ENCODE measurements around the gene LDLR. TPM values are rescaled to one million over a fixed set of nuclear protein-coding genes. Genes with fewer than 3 reads are reported as not detected.
A peak's percentile ranks its signal among the peaks of the same experiment; 100 is the strongest.

LDLR gene
- total and polyA plus RNA-seq, 2 donors (not counting 3 experiments of a cell fraction or from before 2014, with no cell fraction given) = 142 to 174 TPM

GRCh38 chr19:11063434-11063833, 25.8 kb upstream of the LDLR start:
- Histone ChIP-seq H3K27me3 (ENCODE audit: control insufficient read depth in 2 of 2, insufficient read depth in 2 of 2, low read length in 2 of 2) (no peaks in the 10 kb centered on the region), H4K20me1 (replicated peaks; ENCODE audit: control insufficient read depth, extremely low read depth, insufficient read depth, low read length) (no peaks in the 10 kb centered on the region), H3K9me1 (replicated peaks; ENCODE audit: control insufficient read depth, extremely low read depth, insufficient read depth, low read length) (no peaks in the 10 kb centered on the region), H3K36me3 (ENCODE audit: control insufficient read depth in 2 of 2, extremely low read depth in 1 of 2, insufficient read depth in 2 of 2, low read length in 2 of 2) (peaks cover 4 to 23% of the 10 kb centered on the region in 2 experiments), H3K79me2 (ENCODE audit: control insufficient read depth, insufficient read depth, low read length) (no peaks in the 10 kb centered on the region), H3K9me3 (replicated peaks; ENCODE audit: control insufficient read depth, insufficient read depth, low read length) (no peaks in the 10 kb centered on the region), H3K27ac (ENCODE audit: insufficient read depth, low read depth, low read length) (no peak overlapping the region), H3K4me2 (ENCODE audit: insufficient read depth, low read length) (no peak overlapping the region), H3K4me3 (replicated peaks in 1 of 3; ENCODE audit: insufficient read depth in 1 of 3, low read depth in 1 of 3, low read length in 3 of 3) (no peak overlapping the region), H3K4me1 (ENCODE audit: control insufficient read depth, extremely low read depth, insufficient read depth, low read length) (no peaks in the 10 kb centered on the region), H2AFZ (ENCODE audit: low read depth, low read length) (no peak overlapping the region), H3K9ac (replicated peaks; ENCODE audit: extremely low read depth, insufficient read depth, low read length) (no peak overlapping the region)
- ChIA-PET CTCF (interaction anchor here (1.5 kb wide), 1 partner anchor 28 kb away, joined by 5 read pairs; no protein-coding TSS in a partner anchor), POLR2A (no interaction called here)
- DNase-seq (ENCODE audit: low read depth, low spot score) (no peak), FAIRE-seq (peak; percentile 37)
- BruUV-seq (replicated peaks) = no TSS peak
- dilution Hi-C loops (cut with MboI; ENCODE audit: extremely low pct_ligation_motif_present, low sequenced_read_pairs) (no loop called here), intact Hi-C loops (cut with micrococcal nuclease) (no loop called here)
- TF ChIP-seq MAX (IDR thresholded peaks at IDR 0.05; ENCODE audit: insufficient read depth, insufficient read length) = no peak
- no peak for TF ChIP-seq POLR2AphosphoS5 (IDR thresholded peaks at IDR 0.05; ENCODE audit: insufficient read depth, low read depth, low read length)
- TF ChIP-seq JUN (IDR thresholded peaks at IDR 0.05; ENCODE audit: borderline replicate concordance, insufficient read depth, insufficient read length, low read depth) = no peak
- no peak for TF ChIP-seq FOS (IDR thresholded peaks at IDR 0.05; ENCODE audit: borderline replicate concordance, insufficient read depth, low read length)
- no peak for TF ChIP-seq GATA2 (IDR thresholded peaks at IDR 0.05; ENCODE audit: insufficient read depth, insufficient read length, low read depth, low read length)
- no peak for TF ChIP-seq EZH2 (IDR thresholded peaks at IDR 0.05; ENCODE audit: borderline replicate concordance, low read depth, low read length, severe bottlenecking)
- TF ChIP-seq MYC (IDR thresholded peaks at IDR 0.05; ENCODE audit: low read depth, low read length) = no peak
- no peak for TF ChIP-seq CTCF (IDR thresholded peaks at IDR 0.05; ENCODE audit: extremely low read depth in 1 of 2, insufficient read depth in 1 of 2, low read depth in 1 of 2, low read length in 2 of 2)

Data from endothelial cell of umbilical vein (primary cell).